ENCODE measurements around the gene USF2. TPM values are rescaled to one million over a fixed set of nuclear protein-coding genes. Genes with fewer than 3 reads are reported as not detected.

Gene USF2
- polyA plus RNA-seq, 1 donor, result 121 TPM

GRCh38 chr19:35299523-35300338 lies 31.0 kb downstream of the USF2 start:
- Histone ChIP-seq H3K36me3 (ENCODE audit: control insufficient read depth, insufficient read depth, low read length) (no peaks in the 10 kb centered on the region), H3K9me3 (ENCODE audit: control insufficient read depth, low read depth, low read length) (peaks cover 15% of the 10 kb centered on the region), H3K4me3 (ENCODE audit: low read length) (no peak overlapping the region), H3K27me3 (ENCODE audit: control insufficient read depth, insufficient read depth, low read length) (no peaks in the 10 kb centered on the region), H3K27ac (ENCODE audit: low read length) (no peak overlapping the region), H3K4me1 (ENCODE audit: control insufficient read depth, insufficient read depth, low read length) (no peaks in the 10 kb centered on the region)
- WGBS (ENCODE audit: insufficient coverage, low lambda C conversion rate), result no CpG with 5 or more reads among the region's 55 CpGs
- no peak for DNase-seq

GRCh38 chr19:35300339-35300649 lies 31.5 kb downstream of the USF2 start:
- Histone ChIP-seq H3K4me1 (ENCODE audit: control insufficient read depth, insufficient read depth, low read length) (no peaks in the 10 kb centered on the region), H3K36me3 (ENCODE audit: control insufficient read depth, insufficient read depth, low read length) (no peaks in the 10 kb centered on the region), H3K27me3 (ENCODE audit: control insufficient read depth, insufficient read depth, low read length) (no peaks in the 10 kb centered on the region), H3K27ac (ENCODE audit: low read length) (no peak overlapping the region), H3K9me3 (ENCODE audit: control insufficient read depth, low read depth, low read length) (peaks cover 15% of the 10 kb centered on the region), H3K4me3 (ENCODE audit: low read length) (no peak overlapping the region)
- DNase-seq, result no peak
- WGBS (ENCODE audit: insufficient coverage, low lambda C conversion rate), result no CpG with 5 or more reads among the region's 10 CpGs

- H3K4me3 ChIP-seq (ENCODE audit: low read length), result no peak overlapping the region
- no peaks in the 10 kb centered on the region for H3K36me3 ChIP-seq (ENCODE audit: control insufficient read depth, insufficient read depth, low read length)
- peaks cover 15% of the 10 kb centered on the region for H3K9me3 ChIP-seq (ENCODE audit: control insufficient read depth, low read depth, low read length)
- no peaks in the 10 kb centered on the region for H3K4me1 ChIP-seq (ENCODE audit: control insufficient read depth, insufficient read depth, low read length)
- no peak for DNase-seq
- H3K27ac ChIP-seq (ENCODE audit: low read length), result no peak overlapping the region
- H3K27me3 ChIP-seq (ENCODE audit: control insufficient read depth, insufficient read depth, low read length), result no peaks in the 10 kb centered on the region
- no CpG with 5 or more reads among the region's 2 CpGs for WGBS (ENCODE audit: insufficient coverage, low lambda C conversion rate)
Observed at GRCh38 chr19:35301961-35302360, 33.2 kb downstream of the USF2 start.

GRCh38 chr19:35302446-35302845 lies 33.7 kb downstream of the USF2 start:
- Histone ChIP-seq H3K9me3 (ENCODE audit: control insufficient read depth, low read depth, low read length) (peaks cover 14% of the 10 kb centered on the region), H3K27me3 (ENCODE audit: control insufficient read depth, insufficient read depth, low read length) (no peaks in the 10 kb centered on the region), H3K36me3 (ENCODE audit: control insufficient read depth, insufficient read depth, low read length) (no peaks in the 10 kb centered on the region), H3K4me1 (ENCODE audit: control insufficient read depth, insufficient read depth, low read length) (no peaks in the 10 kb centered on the region), H3K27ac (ENCODE audit: low read length) (no peak overlapping the region), H3K4me3 (ENCODE audit: low read length) (no peak overlapping the region)
- WGBS (ENCODE audit: insufficient coverage, low lambda C conversion rate), result no CpG with 5 or more reads among the region's 16 CpGs
- DNase-seq, result no peak

- H3K4me3 ChIP-seq (ENCODE audit: low read length), result no peak overlapping the region
- no peaks in the 10 kb centered on the region for H3K27me3 ChIP-seq (ENCODE audit: control insufficient read depth, insufficient read depth, low read length)
- peaks cover 8% of the 10 kb centered on the region for H3K9me3 ChIP-seq (ENCODE audit: control insufficient read depth, low read depth, low read length)
- 100% methylated on average over 1 of the region's 6 CpGs for WGBS (ENCODE audit: insufficient coverage, low lambda C conversion rate)
- H3K4me1 ChIP-seq (ENCODE audit: control insufficient read depth, insufficient read depth, low read length), result no peaks in the 10 kb centered on the region
- H3K27ac ChIP-seq (ENCODE audit: low read length), result no peak overlapping the region
- no peaks in the 10 kb centered on the region for H3K36me3 ChIP-seq (ENCODE audit: control insufficient read depth, insufficient read depth, low read length)
- no peak for DNase-seq
Observed at GRCh38 chr19:35303357-35303915, 34.7 kb downstream of the USF2 start.

- H3K9me3 ChIP-seq (ENCODE audit: control insufficient read depth, low read depth, low read length), result peaks cover 3% of the 10 kb centered on the region
- no peak for DNase-seq
- WGBS (ENCODE audit: insufficient coverage, low lambda C conversion rate), result no CpG with 5 or more reads among the region's 11 CpGs
- no peaks in the 10 kb centered on the region for H3K36me3 ChIP-seq (ENCODE audit: control insufficient read depth, insufficient read depth, low read length)
- peaks cover under 1% of the 10 kb centered on the region for H3K4me1 ChIP-seq (ENCODE audit: control insufficient read depth, insufficient read depth, low read length)
- no peak overlapping the region for H3K27ac ChIP-seq (ENCODE audit: low read length)
- no peaks in the 10 kb centered on the region for H3K27me3 ChIP-seq (ENCODE audit: control insufficient read depth, insufficient read depth, low read length)
- H3K4me3 ChIP-seq (ENCODE audit: low read length), result no peak overlapping the region
Observed at GRCh38 chr19:35304036-35304435, 35.3 kb downstream of the USF2 start.

- Histone ChIP-seq H3K27ac (ENCODE audit: low read length) (no peak overlapping the region), H3K27me3 (ENCODE audit: control insufficient read depth, insufficient read depth, low read length) (no peaks in the 10 kb centered on the region), H3K9me3 (ENCODE audit: control insufficient read depth, low read depth, low read length) (peaks cover 4% of the 10 kb centered on the region), H3K4me3 (ENCODE audit: low read length) (no peak overlapping the region), H3K4me1 (ENCODE audit: control insufficient read depth, insufficient read depth, low read length) (peaks cover 8% of the 10 kb centered on the region), H3K36me3 (ENCODE audit: control insufficient read depth, insufficient read depth, low read length) (no peaks in the 10 kb centered on the region)
- no peak for DNase-seq
- WGBS (ENCODE audit: insufficient coverage, low lambda C conversion rate), result 80% methylated on average over 1 of the region's 6 CpGs
Observed at GRCh38 chr19:35305181-35305580, 36.4 kb downstream of the USF2 start.

GRCh38 chr19:35306473-35307246 lies 37.9 kb downstream of the USF2 start:
- DNase-seq, result no peak
- Histone ChIP-seq H3K9me3 (ENCODE audit: control insufficient read depth, low read depth, low read length) (peaks cover 4% of the 10 kb centered on the region), H3K27ac (ENCODE audit: low read length) (no peak overlapping the region), H3K4me1 (ENCODE audit: control insufficient read depth, insufficient read depth, low read length) (peaks cover 8% of the 10 kb centered on the region), H3K4me3 (ENCODE audit: low read length) (no peak overlapping the region), H3K36me3 (ENCODE audit: control insufficient read depth, insufficient read depth, low read length) (no peaks in the 10 kb centered on the region), H3K27me3 (ENCODE audit: control insufficient read depth, insufficient read depth, low read length) (no peaks in the 10 kb centered on the region)
- no CpG with 5 or more reads among the region's 20 CpGs for WGBS (ENCODE audit: insufficient coverage, low lambda C conversion rate)

- no CpG with 5 or more reads among the region's 10 CpGs for WGBS (ENCODE audit: insufficient coverage, low lambda C conversion rate)
Observed at GRCh38 chr19:35307931-35308330, 39.2 kb downstream of the USF2 start.

GRCh38 chr19:35308910-35309309 lies 40.1 kb downstream of the USF2 start:
- DNase-seq, result no peak
- WGBS (ENCODE audit: insufficient coverage, low lambda C conversion rate), result 80% methylated on average over 1 of the region's 7 CpGs
- Histone ChIP-seq H3K4me1 (ENCODE audit: control insufficient read depth, insufficient read depth, low read length) (peaks cover 8% of the 10 kb centered on the region), H3K27ac (ENCODE audit: low read length) (no peak overlapping the region), H3K36me3 (ENCODE audit: control insufficient read depth, insufficient read depth, low read length) (no peaks in the 10 kb centered on the region), H3K4me3 (ENCODE audit: low read length) (no peak overlapping the region), H3K9me3 (ENCODE audit: control insufficient read depth, low read depth, low read length) (peaks cover 4% of the 10 kb centered on the region), H3K27me3 (ENCODE audit: control insufficient read depth, insufficient read depth, low read length) (no peaks in the 10 kb centered on the region)

More at GRCh38 chr19:35307931-35308330, 39.2 kb downstream of the USF2 start:
- no peak for DNase-seq
- Histone ChIP-seq H3K4me3 (ENCODE audit: low read length) (no peak overlapping the region), H3K27ac (ENCODE audit: low read length) (no peak overlapping the region), H3K4me1 (ENCODE audit: control insufficient read depth, insufficient read depth, low read length) (peaks cover 8% of the 10 kb centered on the region), H3K27me3 (ENCODE audit: control insufficient read depth, insufficient read depth, low read length) (no peaks in the 10 kb centered on the region), H3K9me3 (ENCODE audit: control insufficient read depth, low read depth, low read length) (peaks cover 4% of the 10 kb centered on the region), H3K36me3 (ENCODE audit: control insufficient read depth, insufficient read depth, low read length) (no peaks in the 10 kb centered on the region)

Measured in large intestine (tissue), 3 donors.